GM12878 (cell line): ENCODE data around the gene TMEM186. TPM values are rescaled to one million over a fixed set of nuclear protein-coding genes. Genes with fewer than 3 reads are reported as not detected.

ENCODE experiments used
- BMI1 ChIP-seq: fragments of 450-650 bp; IDR thresholded peaks from 2 replicates; pipeline ENCODE4 v1.6.1; 2016; ENCODE audit warnings: mild to moderate bottlenecking, moderate library complexity, borderline replicate concordance
- CEBPB ChIP-seq, 2 experiments: fragments of 150-350 bp in 1 of 2; IDR thresholded peaks; 2 replicates each; pipeline ENCODE4 v1.6.1; 2012 to 2014; ENCODE audit warnings: low read depth in 2 of 2, low read length in 2 of 2, borderline replicate concordance in 1 of 2, inconsistent platforms in 1 of 2
- EP300 ChIP-seq, 2 experiments: fragments of 150-350 bp in 1 of 2; IDR thresholded peaks; 2 replicates each; pipeline ENCODE4 v1.6.1; 2011 to 2012; ENCODE audit warnings: low read depth in 2 of 2, low read length in 2 of 2, borderline replicate concordance in 1 of 2, improper control_type of control experiment in 1 of 2, inconsistent platforms in 1 of 2; ENCODE audit not compliant: control insufficient read depth in 1 of 2
- HDGF ChIP-seq: fragments of 450-650 bp; IDR thresholded peaks from 2 replicates; pipeline ENCODE4 v1.6.1; 2016; ENCODE audit warnings: antibody characterized with exemption
- IKZF1 ChIP-seq: fragments of 450-650 bp; conservative IDR thresholded peaks from 2 replicates; pipeline ENCODE4 v1.6.1; 2017; ENCODE audit warnings: antibody characterized with exemption, mild to moderate bottlenecking
- IKZF2 ChIP-seq, 2 experiments: fragments of 450-650 bp; IDR thresholded peaks; 2 replicates each; pipeline ENCODE4 v1.6.1; 2017; ENCODE audit warnings: mild to moderate bottlenecking in 2 of 2, moderate library complexity in 2 of 2
- NBN ChIP-seq: fragments of 450-650 bp; IDR thresholded peaks from 2 replicates; pipeline ENCODE4 v1.6.1; 2016
- NFIC ChIP-seq: IDR thresholded peaks from 2 replicates; pipeline ENCODE4 v1.6.1; 2012; ENCODE audit warnings: low read depth, mild to moderate bottlenecking, inconsistent platforms, low read length, moderate library complexity
- NR2F1 ChIP-seq: fragments of 450-650 bp; conservative IDR thresholded peaks from 2 replicates; pipeline ENCODE4 v1.6.1; 2017; ENCODE audit warnings: mild to moderate bottlenecking
- PAX5 ChIP-seq: IDR thresholded peaks from 2 replicates; pipeline ENCODE4 v1.6.1; 2011; ENCODE audit warnings: low read depth, low read length, borderline replicate concordance
- POU2F2 ChIP-seq: IDR thresholded peaks from 3 replicates; pipeline ENCODE4 v1.6.1; 2011; ENCODE audit warnings: low read depth, mild to moderate bottlenecking, low read length, borderline replicate concordance
- RAD51 ChIP-seq: fragments of 450-650 bp; IDR thresholded peaks from 2 replicates; pipeline ENCODE4 v1.6.1; 2016; ENCODE audit warnings: moderate library complexity, mild to moderate bottlenecking, inconsistent platforms
- SIX5 ChIP-seq: IDR thresholded peaks from 2 replicates; pipeline ENCODE4 v1.6.1; 2011; ENCODE audit warnings: mild to moderate bottlenecking, low read depth, low read length, moderate library complexity; ENCODE audit not compliant: severe bottlenecking
- SPI1 ChIP-seq: IDR thresholded peaks from 2 replicates; pipeline ENCODE4 v1.6.1; 2011; ENCODE audit warnings: low read depth, mild to moderate bottlenecking, low read length, moderate library complexity, borderline replicate concordance; ENCODE audit not compliant: insufficient read depth
- SRF ChIP-seq, 2 experiments: IDR thresholded peaks; 2 replicates each; pipeline ENCODE4 v1.6.1; 2011; ENCODE audit warnings: low read depth in 2 of 2, low read length in 2 of 2, mild to moderate bottlenecking in 1 of 2, moderate library complexity in 1 of 2
- STAT1 ChIP-seq: fragments of 450-650 bp; conservative IDR thresholded peaks from 2 replicates; pipeline ENCODE4 v1.6.1; 2014; ENCODE audit warnings: antibody characterized with exemption, mild to moderate bottlenecking
- TCF7 ChIP-seq: IDR thresholded peaks from 2 replicates; pipeline ENCODE4 v1.6.1; 2014; ENCODE audit warnings: antibody characterized with exemption, borderline replicate concordance
- YY1 ChIP-seq: IDR thresholded peaks from 2 replicates; pipeline ENCODE4 v1.6.1; 2011; ENCODE audit warnings: low read depth, mild to moderate bottlenecking, low read length
- ZBED1 ChIP-seq: IDR thresholded peaks from 2 replicates; pipeline ENCODE4 v1.6.1; 2016; ENCODE audit warnings: borderline replicate concordance
- ZNF217 ChIP-seq: fragments of 450-650 bp; IDR thresholded peaks from 2 replicates; pipeline ENCODE4 v1.6.1; 2017; ENCODE audit warnings: antibody characterized with exemption, mild to moderate bottlenecking
- polyA plus RNA-seq, 11 experiments: library from polyadenylated mRNA; depleted of rRNA in 4 of 11; unstranded in 6 of 11; stranded (reverse) in 5 of 11; fragments of >200 nt; fragmentation: Nextera tagmentation in 4 of 11; fragmentation: Illumina TruSeq in 1 of 11; extraction: Ambion mirVana in 4 of 11; extraction: Trizol in 1 of 11; gene quantifications; 1 replicate in 1 of 11; 2 replicates in 10 of 11; pipeline versions ENCODE4 v1.2.1 to v1.2.3, GENCODE V29; 2011 to 2016; ENCODE audit warnings: inconsistent platforms in 2 of 11, missing spikeins in 2 of 11, low read depth in 1 of 11
- total RNA-seq, 4 experiments: library from RNA; depleted of rRNA in 3 of 4; stranded (reverse); fragments of >200 nt in 3 of 4; fragmentation: Illumina TruSeq in 1 of 4; extraction: Trizol in 1 of 4; gene quantifications; 2 replicates each; pipeline versions ENCODE4 v1.2.1 to v1.2.3, GENCODE V29; 2013 to 2021
- TF ChIP-seq, protein P1 (sequence below): fragments of 450-650 bp; IDR thresholded peaks from 2 replicates; pipeline ENCODE4 v1.6.1; 2017; ENCODE audit warnings: borderline replicate concordance
- TF ChIP-seq, protein P2 (sequence below): fragments of 150-350 bp; IDR thresholded peaks from 2 replicates; pipeline ENCODE4 v1.6.1; 2014; ENCODE audit warnings: mild to moderate bottlenecking, low read depth, low read length
- TF ChIP-seq, protein P3 (sequence below): fragments of 450-650 bp; IDR thresholded peaks from 2 replicates; pipeline ENCODE4 v1.6.1; 2017; ENCODE audit warnings: antibody characterized with exemption, mild to moderate bottlenecking, moderate library complexity
- TF ChIP-seq, protein P4 (sequence below): IDR thresholded peaks from 2 replicates; pipeline ENCODE4 v1.6.1; 2012; ENCODE audit warnings: low read depth, low read length, improper control_type of control experiment

The TMEM186 gene
- total and polyA plus RNA-seq, 10 of the 15 experiments (the other 5 are each of a cell fraction or from before 2014, with no cell fraction given): 10.6 to 28.9 (median 17.0) TPM

DNA sequence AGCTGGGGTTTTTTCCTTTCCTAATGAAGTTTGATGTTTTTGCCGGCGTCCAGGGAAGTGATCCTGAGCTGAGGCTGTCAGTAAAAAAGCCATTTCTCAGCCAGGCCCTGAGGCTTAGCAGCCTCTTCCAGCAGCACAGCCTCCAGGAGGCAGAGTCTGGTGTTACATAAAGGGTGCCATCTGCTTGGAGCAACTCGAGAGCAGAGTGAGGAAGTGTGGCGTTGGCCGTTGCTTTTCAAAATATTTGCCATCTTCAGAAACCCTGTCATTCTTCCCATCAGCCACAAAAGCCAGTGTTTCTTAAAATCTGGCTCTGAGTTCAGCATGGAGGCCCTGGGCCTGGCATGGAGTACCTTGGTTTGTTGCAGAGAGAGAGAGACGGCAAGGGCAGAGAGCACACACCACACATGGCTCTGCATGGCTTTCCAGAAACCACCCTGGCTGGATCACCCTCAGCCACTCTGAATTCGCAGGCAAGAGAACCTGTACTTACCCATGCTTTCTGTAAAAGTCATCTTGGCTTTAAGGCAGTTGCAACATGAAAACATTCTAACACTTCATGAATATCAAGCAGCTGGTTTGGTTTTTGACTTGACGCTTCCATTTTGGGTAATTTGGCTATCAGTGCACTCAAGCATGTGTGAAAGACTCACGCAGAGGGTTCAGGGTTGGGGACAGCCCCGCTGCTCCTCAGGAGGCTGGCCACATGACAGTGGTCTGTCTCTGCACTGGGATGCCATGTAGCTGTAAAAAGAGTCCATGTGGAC lies 21.2 kb upstream of the TMEM186 start (continued):
- TF ChIP-seq SIX5: peak; percentile 6
- TF ChIP-seq NR2F1: no peak
- no peak for TF ChIP-seq ZNF217
- peak in 1 of 2 experiments; percentile 44; a peak in 1 of 4 replicates for TF ChIP-seq IKZF2 (IDR thresholded peaks at IDR 0.05)
- TF ChIP-seq NFIC: no peak; the same call in 1 of the 2 replicates
- TF ChIP-seq EP300 (IDR thresholded peaks at IDR 0.05; ENCODE audit: borderline replicate concordance in 1 of 2, control insufficient read depth in 1 of 2, low read depth in 2 of 2, low read length in 2 of 2): peak; percentile 51 to 68; a peak in 1 of 4 replicates
- TF ChIP-seq, protein P1, sequence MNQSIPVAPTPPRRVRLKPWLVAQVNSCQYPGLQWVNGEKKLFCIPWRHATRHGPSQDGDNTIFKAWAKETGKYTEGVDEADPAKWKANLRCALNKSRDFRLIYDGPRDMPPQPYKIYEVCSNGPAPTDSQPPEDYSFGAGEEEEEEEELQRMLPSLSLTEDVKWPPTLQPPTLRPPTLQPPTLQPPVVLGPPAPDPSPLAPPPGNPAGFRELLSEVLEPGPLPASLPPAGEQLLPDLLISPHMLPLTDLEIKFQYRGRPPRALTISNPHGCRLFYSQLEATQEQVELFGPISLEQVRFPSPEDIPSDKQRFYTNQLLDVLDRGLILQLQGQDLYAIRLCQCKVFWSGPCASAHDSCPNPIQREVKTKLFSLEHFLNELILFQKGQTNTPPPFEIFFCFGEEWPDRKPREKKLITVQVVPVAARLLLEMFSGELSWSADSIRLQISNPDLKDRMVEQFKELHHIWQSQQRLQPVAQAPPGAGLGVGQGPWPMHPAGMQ: no peak
- TF ChIP-seq ZBED1: no peak
- TF ChIP-seq SRF (IDR thresholded peaks at IDR 0.05; ENCODE audit: low read depth in 2 of 2, low read length in 2 of 2): peak in 1 of 2 experiments; percentile 85; a peak in 2 of 4 replicates
- TF ChIP-seq, protein P2, sequence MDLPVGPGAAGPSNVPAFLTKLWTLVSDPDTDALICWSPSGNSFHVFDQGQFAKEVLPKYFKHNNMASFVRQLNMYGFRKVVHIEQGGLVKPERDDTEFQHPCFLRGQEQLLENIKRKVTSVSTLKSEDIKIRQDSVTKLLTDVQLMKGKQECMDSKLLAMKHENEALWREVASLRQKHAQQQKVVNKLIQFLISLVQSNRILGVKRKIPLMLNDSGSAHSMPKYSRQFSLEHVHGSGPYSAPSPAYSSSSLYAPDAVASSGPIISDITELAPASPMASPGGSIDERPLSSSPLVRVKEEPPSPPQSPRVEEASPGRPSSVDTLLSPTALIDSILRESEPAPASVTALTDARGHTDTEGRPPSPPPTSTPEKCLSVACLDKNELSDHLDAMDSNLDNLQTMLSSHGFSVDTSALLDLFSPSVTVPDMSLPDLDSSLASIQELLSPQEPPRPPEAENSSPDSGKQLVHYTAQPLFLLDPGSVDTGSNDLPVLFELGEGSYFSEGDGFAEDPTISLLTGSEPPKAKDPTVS: no peak
- TF ChIP-seq STAT1: no peak
- no peak; the same call in 1 of the 2 replicates for TF ChIP-seq NBN
- TF ChIP-seq, protein P3, sequence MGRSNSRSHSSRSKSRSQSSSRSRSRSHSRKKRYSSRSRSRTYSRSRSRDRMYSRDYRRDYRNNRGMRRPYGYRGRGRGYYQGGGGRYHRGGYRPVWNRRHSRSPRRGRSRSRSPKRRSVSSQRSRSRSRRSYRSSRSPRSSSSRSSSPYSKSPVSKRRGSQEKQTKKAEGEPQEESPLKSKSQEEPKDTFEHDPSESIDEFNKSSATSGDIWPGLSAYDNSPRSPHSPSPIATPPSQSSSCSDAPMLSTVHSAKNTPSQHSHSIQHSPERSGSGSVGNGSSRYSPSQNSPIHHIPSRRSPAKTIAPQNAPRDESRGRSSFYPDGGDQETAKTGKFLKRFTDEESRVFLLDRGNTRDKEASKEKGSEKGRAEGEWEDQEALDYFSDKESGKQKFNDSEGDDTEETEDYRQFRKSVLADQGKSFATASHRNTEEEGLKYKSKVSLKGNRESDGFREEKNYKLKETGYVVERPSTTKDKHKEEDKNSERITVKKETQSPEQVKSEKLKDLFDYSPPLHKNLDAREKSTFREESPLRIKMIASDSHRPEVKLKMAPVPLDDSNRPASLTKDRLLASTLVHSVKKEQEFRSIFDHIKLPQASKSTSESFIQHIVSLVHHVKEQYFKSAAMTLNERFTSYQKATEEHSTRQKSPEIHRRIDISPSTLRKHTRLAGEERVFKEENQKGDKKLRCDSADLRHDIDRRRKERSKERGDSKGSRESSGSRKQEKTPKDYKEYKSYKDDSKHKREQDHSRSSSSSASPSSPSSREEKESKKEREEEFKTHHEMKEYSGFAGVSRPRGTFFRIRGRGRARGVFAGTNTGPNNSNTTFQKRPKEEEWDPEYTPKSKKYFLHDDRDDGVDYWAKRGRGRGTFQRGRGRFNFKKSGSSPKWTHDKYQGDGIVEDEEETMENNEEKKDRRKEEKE: no peak
- TF ChIP-seq YY1: no peak; the same call in none of the 2 replicates
- TF ChIP-seq, protein P4, sequence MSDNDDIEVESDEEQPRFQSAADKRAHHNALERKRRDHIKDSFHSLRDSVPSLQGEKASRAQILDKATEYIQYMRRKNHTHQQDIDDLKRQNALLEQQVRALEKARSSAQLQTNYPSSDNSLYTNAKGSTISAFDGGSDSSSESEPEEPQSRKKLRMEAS: no peak
- TF ChIP-seq HDGF: 0 out of 2 replicates have a peak, but pooled peaks have one; percentile 33
- TF ChIP-seq SPI1: peak; percentile 44; the same call in 1 of the 2 replicates
- peak; percentile 71 for TF ChIP-seq PAX5
- TF ChIP-seq POU2F2: no peak
- peak; percentile 83 for TF ChIP-seq RAD51
- no peak for TF ChIP-seq BMI1
- TF ChIP-seq IKZF1: peak; percentile 34; the same call in 1 of the 2 replicates
- no peak for TF ChIP-seq CEBPB (IDR thresholded peaks at IDR 0.05; ENCODE audit: borderline replicate concordance in 1 of 2, low read depth in 2 of 2, low read length in 2 of 2)
- TF ChIP-seq TCF7: no peak
